Measurements from ENCODE around the gene LRMDA. TPM values are rescaled to one million over a fixed set of nuclear protein-coding genes. Genes with fewer than 3 reads are reported as not detected.

The LRMDA gene
- total and polyA plus RNA-seq, 2 of the 13 experiments (the other 11 are each of a cell fraction or from before 2014, with no cell fraction given), result 13.4 to 22.0 TPM

DNA sequence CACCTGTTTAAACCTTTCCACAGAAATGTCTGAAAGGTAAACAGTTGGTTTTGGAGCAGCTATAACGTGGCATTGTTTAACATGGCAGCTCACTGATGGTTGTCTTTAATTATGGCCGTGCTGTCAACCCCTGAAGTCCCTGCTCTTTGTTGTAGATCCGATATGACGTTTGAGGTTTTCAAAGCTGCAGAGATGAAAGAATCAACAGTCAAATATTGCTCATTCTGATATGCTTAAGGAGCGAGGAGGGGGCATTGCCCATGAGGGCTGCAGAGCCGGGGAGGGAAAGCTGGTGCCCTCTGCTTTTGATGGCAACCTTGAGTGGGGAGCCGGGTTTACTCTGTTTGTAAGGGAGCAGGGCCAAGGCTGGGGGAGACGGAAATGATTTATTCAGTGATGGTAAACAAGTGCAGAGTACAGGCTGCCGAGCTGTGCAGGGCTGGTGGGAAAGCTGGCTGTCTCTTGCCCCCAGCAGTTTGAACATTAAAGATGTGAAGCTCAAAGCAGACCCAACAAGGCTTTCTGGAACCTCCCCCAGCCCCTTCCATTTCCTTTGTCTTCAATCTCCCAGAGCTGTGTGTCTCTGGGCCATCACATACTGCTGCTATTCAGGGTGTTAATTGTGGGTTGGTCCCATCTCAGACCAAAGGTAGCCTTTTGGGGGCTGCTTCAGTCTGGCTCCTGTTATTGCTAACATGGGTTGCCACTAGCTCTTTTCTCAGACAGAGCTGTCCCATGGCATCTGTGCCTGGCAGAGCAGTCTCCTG is 345.5 kb downstream of the LRMDA start:
- ChIA-PET CTCF (ENCODE audit: low intra/inter-chr PET ratio, low total read pairs) (no interaction called here), POLR2A (interaction anchor here (0.6 to 5.5 kb wide), 20 partner anchors 9 to 559 kb away, joined by 3 to 111 read pairs (median 5); partner anchors contain the start of genes LRMDA and ZNF503)
- under 1% methylated on average over 9 of the region's 9 CpGs for WGBS (ENCODE audit: low lambda C conversion rate)
- FAIRE-seq, result peak; percentile 72
- Histone ChIP-seq H3K4me1 (ENCODE audit: insufficient read depth, low read length) (peaks cover 81% of the 10 kb centered on the region), H3K27me3 (ENCODE audit: control insufficient read depth in 1 of 2, insufficient read depth in 2 of 2, low read length in 2 of 2) (no peaks in the 10 kb centered on the region), H3K36me3 (replicated peaks in 1 of 2; ENCODE audit: control insufficient read depth in 1 of 2, insufficient read depth in 2 of 2, low read length in 2 of 2) (no peaks in the 10 kb centered on the region), H3K4me3 (replicated peaks in 1 of 3; ENCODE audit: insufficient read depth in 1 of 3, low read depth in 2 of 3, low read length in 3 of 3) (peak overlapping the region in 1 of 3 experiments; percentile 3; a peak in 1 of 6 replicates), H3K9me3 (ENCODE audit: low read length) (no peaks in the 10 kb centered on the region), H3K27ac (ENCODE audit: extremely low read length, insufficient read depth, low read length) (peak overlapping the region; percentile 96), H2AFZ (ENCODE audit: low read length) (no peak overlapping the region), H3K79me2 (ENCODE audit: insufficient read depth, low read length) (peaks cover 2% of the 10 kb centered on the region), H3K4me2 (ENCODE audit: low read depth, low read length) (peak overlapping the region; percentile 55), H3K9ac (ENCODE audit: insufficient read depth, low read depth, low read length) (peak overlapping the region; percentile 67), H4K20me1 (ENCODE audit: insufficient read depth, low read length) (no peaks in the 10 kb centered on the region)
- in situ Hi-C loops (cut with HindIII; ENCODE audit: extremely low pct_ligation_motif_present, low pct_unique_long_range_greater_than_20kb) (loop anchor here (10.0 kb wide), 1 partner anchor 258 kb away; no protein-coding TSS in a partner anchor), intact Hi-C loops (cut with micrococcal nuclease; ENCODE audit: unreplicated experiment) (loop anchor here (2.0 to 5.0 kb wide), 2 partner anchors 45 to 256 kb away; no protein-coding TSS in a partner anchor)
- BruUV-seq (replicated peaks), result TSS peak; percentile 57
- peak; percentile 99 for DNase-seq (ENCODE audit: low spot score)
- ATAC-seq, result peak; percentile 96
- TF ChIP-seq GLI4 (CRISPR knock-in tag; IDR thresholded peaks at IDR 0.05; ENCODE audit: borderline replicate concordance) (peak; percentile 65; the same call in 1 of the 2 replicates), MTA3 (CRISPR knock-in tag; IDR thresholded peaks at IDR 0.05) (no peak), KDM6A (CRISPR knock-in tag; IDR thresholded peaks at IDR 0.05; ENCODE audit: low read depth) (no peak), PTBP1 (IDR thresholded peaks at IDR 0.05; ENCODE audit: low read depth, low read length, poor library complexity, severe bottlenecking) (no peak), ZNF567 (CRISPR knock-in tag; IDR thresholded peaks at IDR 0.05; ENCODE audit: borderline replicate concordance) (no peak; the same call in 1 of the 2 replicates), FOSL1 (CRISPR knock-in tag; IDR thresholded peaks at IDR 0.05; ENCODE audit: borderline replicate concordance) (no peak), PRPF4 (IDR thresholded peaks at IDR 0.05; ENCODE audit: low read depth, low read length, poor library complexity, severe bottlenecking) (no peak), ZNF749 (CRISPR knock-in tag; IDR thresholded peaks at IDR 0.05; ENCODE audit: borderline replicate concordance) (peak; percentile 27; the same call in 1 of the 2 replicates), SKI (IDR thresholded peaks at IDR 0.05; ENCODE audit: partially characterized antibody) (peak; percentile 53), ZNF160 (CRISPR knock-in tag; IDR thresholded peaks at IDR 0.05) (no peak), HOXA9 (CRISPR knock-in tag; IDR thresholded peaks at IDR 0.05; ENCODE audit: borderline replicate concordance) (0 out of 2 replicates have a peak, but pooled peaks have one; percentile 26), ZNF484 (CRISPR knock-in tag; IDR thresholded peaks at IDR 0.05; ENCODE audit: borderline replicate concordance, low read depth) (no peak), RFXAP (CRISPR knock-in tag; IDR thresholded peaks at IDR 0.05; ENCODE audit: borderline replicate concordance) (0 out of 2 replicates have a peak, but pooled peaks have one; percentile 6), ZNF263 (CRISPR knock-in tag; IDR thresholded peaks at IDR 0.05) (no peak), MATR3 (CRISPR knock-in tag; IDR thresholded peaks at IDR 0.05) (no peak), ZNF121 (CRISPR knock-in tag; IDR thresholded peaks at IDR 0.05) (peak; percentile 48; the same call in 1 of the 2 replicates), ZC3H13 (CRISPR knock-in tag; IDR thresholded peaks at IDR 0.05) (no peak)
- TF ChIP-seq, protein P1, sequence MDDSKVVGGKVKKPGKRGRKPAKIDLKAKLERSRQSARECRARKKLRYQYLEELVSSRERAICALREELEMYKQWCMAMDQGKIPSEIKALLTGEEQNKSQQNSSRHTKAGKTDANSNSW (CRISPR knock-in tag; IDR thresholded peaks at IDR 0.05; ENCODE audit: borderline replicate concordance), result no peak
- TF ChIP-seq, protein P2, sequence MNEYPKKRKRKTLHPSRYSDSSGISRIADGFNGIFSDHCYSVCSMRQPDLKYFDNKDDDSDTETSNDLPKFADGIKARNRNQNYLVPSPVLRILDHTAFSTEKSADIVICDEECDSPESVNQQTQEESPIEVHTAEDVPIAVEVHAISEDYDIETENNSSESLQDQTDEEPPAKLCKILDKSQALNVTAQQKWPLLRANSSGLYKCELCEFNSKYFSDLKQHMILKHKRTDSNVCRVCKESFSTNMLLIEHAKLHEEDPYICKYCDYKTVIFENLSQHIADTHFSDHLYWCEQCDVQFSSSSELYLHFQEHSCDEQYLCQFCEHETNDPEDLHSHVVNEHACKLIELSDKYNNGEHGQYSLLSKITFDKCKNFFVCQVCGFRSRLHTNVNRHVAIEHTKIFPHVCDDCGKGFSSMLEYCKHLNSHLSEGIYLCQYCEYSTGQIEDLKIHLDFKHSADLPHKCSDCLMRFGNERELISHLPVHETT (CRISPR knock-in tag; conservative IDR thresholded peaks at IDR 0.05), result no peak
- TF ChIP-seq, protein P3, sequence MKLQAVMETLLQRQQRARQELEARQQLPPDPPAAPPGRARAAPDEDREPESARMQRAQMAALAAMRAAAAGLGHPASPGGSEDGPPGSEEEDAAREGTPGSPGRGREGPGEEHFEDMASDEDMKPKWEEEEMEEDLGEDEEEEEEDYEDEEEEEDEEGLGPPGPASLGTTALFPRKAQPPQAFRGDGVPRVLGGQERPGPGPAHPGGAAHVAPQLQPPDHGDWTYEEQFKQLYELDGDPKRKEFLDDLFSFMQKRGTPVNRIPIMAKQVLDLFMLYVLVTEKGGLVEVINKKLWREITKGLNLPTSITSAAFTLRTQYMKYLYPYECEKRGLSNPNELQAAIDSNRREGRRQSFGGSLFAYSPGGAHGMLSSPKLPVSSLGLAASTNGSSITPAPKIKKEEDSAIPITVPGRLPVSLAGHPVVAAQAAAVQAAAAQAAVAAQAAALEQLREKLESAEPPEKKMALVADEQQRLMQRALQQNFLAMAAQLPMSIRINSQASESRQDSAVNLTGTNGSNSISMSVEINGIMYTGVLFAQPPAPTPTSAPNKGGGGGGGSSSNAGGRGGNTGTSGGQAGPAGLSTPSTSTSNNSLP (IDR thresholded peaks at IDR 0.05; ENCODE audit: low read depth, low read length), result peak; percentile 68

Measured in HepG2 (cell line).